ENCODE data around the gene KRTAP8-1.

KRTAP8-1 gene

GRCh38 chr21:30813174-30813573 is at the start of gene KRTAP8-1:
Gene KRTAP8-1 (minus strand): TSS chr21:30813274. CDS start chr21:30813220, 54 bp downstream.
- no peak for DNase-seq

DNA sequence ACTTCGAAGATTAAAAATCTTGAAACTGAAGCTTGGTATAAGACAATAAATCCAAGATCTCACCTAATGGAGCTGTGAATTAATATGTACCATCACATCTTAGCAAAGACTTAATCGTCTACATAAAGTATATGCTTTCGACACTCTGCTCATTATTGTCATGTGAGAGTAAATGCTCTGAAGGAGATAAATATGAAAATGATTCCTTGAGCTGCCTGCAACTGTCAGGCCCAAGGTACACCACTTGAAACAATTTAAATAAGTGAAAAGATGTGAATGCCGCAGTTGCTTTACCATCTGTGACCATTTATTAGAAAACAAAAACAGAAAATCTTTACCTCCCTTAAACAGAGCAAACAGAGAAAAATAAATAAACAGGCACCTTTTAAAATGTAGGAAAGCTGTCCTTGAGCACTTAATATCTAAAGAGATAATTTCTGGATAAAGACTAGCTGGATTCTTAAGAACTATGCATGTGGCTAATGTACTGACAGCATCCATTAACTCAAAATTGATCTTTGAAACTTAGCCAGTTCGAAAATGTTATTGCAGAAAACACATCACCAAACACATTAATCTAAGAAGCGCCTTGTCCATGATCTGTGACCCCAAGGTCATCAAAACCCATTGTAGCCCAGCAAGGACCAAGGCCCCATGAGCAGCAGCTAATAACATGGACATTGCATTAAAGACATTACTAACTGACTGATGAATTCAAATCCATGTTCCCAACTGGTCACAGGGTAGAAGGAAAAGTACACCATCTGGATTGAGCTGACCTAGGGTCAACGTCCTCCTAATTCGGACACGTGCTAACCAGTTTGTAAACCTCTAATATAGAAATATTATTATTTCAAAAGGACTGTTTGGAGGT is 34.8 kb upstream of the KRTAP8-1 start:
- DNase-seq, result no peak

GRCh38 chr21:30842990-30843389 is 29.9 kb upstream of the KRTAP8-1 start:
- DNase-seq, result no peak

GRCh38 chr21:30839304-30839703 is 26.2 kb upstream of the KRTAP8-1 start:
- peak in 1 of 14 donors; percentile 2 for DNase-seq

DNA sequence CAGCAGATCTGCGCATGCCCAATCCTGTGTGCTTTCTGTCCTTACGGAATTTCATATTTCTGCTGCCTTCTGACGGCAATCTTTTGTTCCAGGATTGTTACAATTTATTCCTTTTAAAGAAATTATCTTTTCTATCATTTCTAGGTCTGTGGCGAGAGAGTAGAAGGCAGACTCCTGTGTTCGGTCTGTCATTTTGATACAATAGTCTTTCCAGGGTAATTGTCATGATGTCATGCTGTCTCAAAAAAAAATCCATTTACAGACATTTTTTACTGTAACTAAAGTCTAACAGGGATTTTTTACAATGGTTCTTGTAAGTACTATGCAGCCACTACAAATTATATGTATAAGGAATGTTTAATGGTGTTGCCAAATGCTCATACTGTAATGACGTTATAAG is 25.5 kb upstream of the KRTAP8-1 start:
- no peak for DNase-seq

DNA sequence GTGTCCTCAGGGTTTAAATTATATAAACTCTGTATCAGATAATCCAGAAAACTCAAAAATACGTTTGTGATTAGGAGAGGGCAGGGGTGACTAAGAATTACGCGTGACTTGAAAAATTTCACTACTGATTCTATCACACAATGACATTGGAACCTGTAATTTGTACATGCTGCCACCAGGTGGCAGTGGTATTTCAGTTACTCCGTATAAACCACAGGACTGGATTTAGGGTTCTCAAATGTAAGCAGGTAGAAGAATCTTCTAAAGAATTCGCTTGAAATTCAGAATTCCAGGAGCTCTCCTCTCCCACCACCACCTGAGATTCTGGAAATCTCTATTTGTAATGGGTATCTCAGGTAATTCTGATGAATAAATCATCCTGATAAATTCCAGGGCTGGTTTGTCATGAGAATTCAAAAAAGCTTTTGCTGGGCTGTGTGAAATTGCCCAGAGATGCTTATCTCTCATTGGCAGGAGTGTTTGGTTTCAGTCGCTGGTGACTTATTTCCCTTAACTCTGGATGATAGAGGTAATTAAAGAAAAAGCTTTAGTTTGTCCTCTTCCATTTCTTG is 18.2 kb upstream of the KRTAP8-1 start:
- no peak for DNase-seq

DNA sequence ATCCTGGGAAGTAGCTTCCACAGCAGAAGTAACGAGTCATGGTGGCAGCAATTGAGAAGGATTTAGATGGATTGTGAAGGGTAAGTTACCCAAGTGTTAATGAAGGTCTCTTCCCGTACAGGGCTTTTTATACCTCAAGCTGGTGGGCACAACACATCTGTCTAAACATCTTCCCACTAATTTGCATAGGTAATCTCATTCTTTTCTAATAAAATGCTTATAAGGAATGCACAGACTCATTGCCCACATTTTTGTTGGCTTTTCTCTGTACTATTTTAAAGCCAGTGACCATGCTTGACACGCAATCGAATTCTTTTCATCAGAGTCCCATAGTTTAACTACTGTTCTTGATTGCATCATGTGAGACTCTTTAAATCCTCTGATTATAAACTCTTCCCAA is 16.6 kb upstream of the KRTAP8-1 start, which contains the start of gene KRTAP7-1:
Gene KRTAP7-1, minus strand, starts transcription at position 101 of the 400 bp plus-strand sequence. Its CDS starts 61 bp downstream, at position 40.
- no peak for DNase-seq

GRCh38 chr21:30818837-30819610 is 6.0 kb upstream of the KRTAP8-1 start:
- DNase-seq, result no peak

- DNase-seq, result no peak
These were observed 12.5 kb downstream of the KRTAP8-1 start for GRCh38 chr21:30800605-30801004.

- no peak for DNase-seq
These were observed 19.3 kb downstream of the KRTAP8-1 start for GRCh38 chr21:30793581-30794314.

- no peak for DNase-seq
These were observed 33.8 kb downstream of the KRTAP8-1 start for GRCh38 chr21:30779249-30779648.

DNA sequence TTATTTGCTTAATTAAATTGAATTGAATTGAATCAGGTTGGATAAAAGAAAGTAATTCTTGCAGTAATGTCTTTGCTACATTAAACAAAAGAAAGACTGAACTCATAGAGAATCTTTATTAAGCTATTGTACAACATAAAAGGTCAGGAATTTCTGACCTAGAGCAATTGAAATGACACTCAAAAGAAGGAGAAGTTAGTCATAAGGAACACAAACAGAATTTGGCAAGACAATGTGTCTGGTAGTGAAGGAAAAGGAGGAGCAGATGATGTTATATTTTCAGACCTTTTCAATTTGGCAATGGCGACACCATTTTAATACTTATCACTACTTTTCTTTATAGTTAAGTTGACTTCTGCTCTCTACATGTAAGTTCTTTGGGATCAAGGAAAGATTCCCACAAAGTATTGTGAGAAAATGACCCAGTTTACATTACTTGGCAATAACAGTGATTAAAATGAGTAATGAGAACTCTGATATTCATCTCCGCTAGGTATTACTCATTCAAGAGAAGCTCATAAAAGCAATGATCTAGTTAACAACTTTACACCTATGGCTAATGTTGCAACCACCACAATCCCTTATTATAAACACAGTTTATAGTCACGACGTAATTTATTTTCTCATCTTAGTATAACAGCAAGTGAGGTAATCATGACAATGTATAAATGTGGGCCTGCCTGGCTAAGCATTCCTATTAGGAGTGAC is 43.2 kb downstream of the KRTAP8-1 start:
- DNase-seq, result no peak

Data from C1 segment of cervical spinal cord (tissue), 14 donors.